ENCODE results near the gene DUSP28. TPM values are rescaled to one million over a fixed set of nuclear protein-coding genes. Genes with fewer than 3 reads are reported as not detected.
A peak's percentile ranks its signal among the peaks of the same experiment; 100 is the strongest.

DUSP28 gene
- total RNA-seq, 1 donor from 2014 or later: 72.3 TPM

- peak in 1 of 2 donors; percentile 5 for DNase-seq (ENCODE audit: low spot score in 2 of 2)
- Histone ChIP-seq H3K27ac (no peak overlapping the region), H3K4me3 (peak overlapping the region in 1 of 2 donors; percentile 35), H3K36me3 (peaks cover 19 to 28% of the 10 kb centered on the region in 2 donors), H3K4me1 (peaks cover 9 to 20% of the 10 kb centered on the region in 2 donors), H3K9me3 (no peaks in the 10 kb centered on the region), H3K27me3 (no peaks in the 10 kb centered on the region)
- intact Hi-C loops (cut with DNase I): no loop called here
- TF ChIP-seq CTCF (IDR thresholded peaks at IDR 0.05): no peak
Observed at GRCh38 chr2:240596080-240596460, 35.9 kb downstream of the DUSP28 start.

GRCh38 chr2:240596491-240596931 is 36.4 kb downstream of the DUSP28 start:
- H3K27me3 ChIP-seq: no peaks in the 10 kb centered on the region
- H3K36me3 ChIP-seq: peaks cover 19 to 24% of the 10 kb centered on the region in 2 donors
- no peak overlapping the region for H3K27ac ChIP-seq
- no peak for TF ChIP-seq CTCF (IDR thresholded peaks at IDR 0.05)
- H3K9me3 ChIP-seq: no peaks in the 10 kb centered on the region
- H3K4me1 ChIP-seq: peaks cover 9 to 20% of the 10 kb centered on the region in 2 donors
- peak overlapping the region in 1 of 2 donors; percentile 35 for H3K4me3 ChIP-seq
- intact Hi-C loops (cut with DNase I): no loop called here
- peak; percentile 16 to 83 for DNase-seq (ENCODE audit: low spot score in 2 of 2)

GRCh38 chr2:240597054-240597418 is 36.9 kb downstream of the DUSP28 start:
- no peak overlapping the region for H3K27ac ChIP-seq
- no peaks in the 10 kb centered on the region for H3K27me3 ChIP-seq
- peaks cover 19 to 21% of the 10 kb centered on the region in 2 donors for H3K36me3 ChIP-seq
- intact Hi-C loops (cut with DNase I): no loop called here
- DNase-seq (ENCODE audit: low spot score in 2 of 2): peak in 1 of 2 donors; percentile 5
- H3K4me1 ChIP-seq: peaks cover 9 to 20% of the 10 kb centered on the region in 2 donors
- H3K4me3 ChIP-seq: no peak overlapping the region
- TF ChIP-seq CTCF (IDR thresholded peaks at IDR 0.05): no peak
- no peaks in the 10 kb centered on the region for H3K9me3 ChIP-seq

GRCh38 chr2:240597419-240598181 is 37.4 kb downstream of the DUSP28 start:
- DNase-seq (ENCODE audit: low spot score in 2 of 2): peak; percentile 6 to 53
- H3K4me1 ChIP-seq: peaks cover 9 to 20% of the 10 kb centered on the region in 2 donors
- peaks cover 16 to 19% of the 10 kb centered on the region in 2 donors for H3K36me3 ChIP-seq
- TF ChIP-seq CTCF (IDR thresholded peaks at IDR 0.05): no peak
- no peak overlapping the region for H3K27ac ChIP-seq
- no peak overlapping the region for H3K4me3 ChIP-seq
- H3K9me3 ChIP-seq: no peaks in the 10 kb centered on the region
- intact Hi-C loops (cut with DNase I): no loop called here
- H3K27me3 ChIP-seq: no peaks in the 10 kb centered on the region

- peak in 1 of 2 donors; percentile 56 for DNase-seq (ENCODE audit: low spot score in 2 of 2)
- Histone ChIP-seq H3K9me3 (no peaks in the 10 kb centered on the region), H3K27ac (no peak overlapping the region), H3K36me3 (peaks cover 16 to 19% of the 10 kb centered on the region in 2 donors), H3K4me3 (no peak overlapping the region), H3K27me3 (no peaks in the 10 kb centered on the region), H3K4me1 (peaks cover 9 to 20% of the 10 kb centered on the region in 2 donors)
- intact Hi-C loops (cut with DNase I): no loop called here
- TF ChIP-seq CTCF (IDR thresholded peaks at IDR 0.05): no peak
Observed at GRCh38 chr2:240598311-240598911, 38.3 kb downstream of the DUSP28 start.
